ENCODE data around the gene FRMD5. TPM values are rescaled to one million over a fixed set of nuclear protein-coding genes. Genes with fewer than 3 reads are reported as not detected.

Gene FRMD5
- total RNA-seq, 6 experiments from 2014 or later, result not detected

GRCh38 chr15:43975326-43975725 lies 219.7 kb downstream of the FRMD5 start:
- H3K36me3 ChIP-seq, result no peaks in the 10 kb centered on the region
- no peak overlapping the region for H3K4me3 ChIP-seq
- DNase-seq (no peak), ATAC-seq (no peak)
- no peak overlapping the region for H3K27ac ChIP-seq
- 19% methylated on average over 4 of the region's 4 CpGs for WGBS (ENCODE audit: insufficient coverage, low coverage, low lambda C conversion rate, missing lambda C conversion rate)
- H3K4me1 ChIP-seq, result no peaks in the 10 kb centered on the region
- no peaks in the 10 kb centered on the region for H3K27me3 ChIP-seq
- no peaks in the 10 kb centered on the region for H3K9me3 ChIP-seq
- intact Hi-C loops (cut with DNase I), result no loop called here
- TF ChIP-seq POLR2A (IDR thresholded peaks at IDR 0.05) (no peak), CTCF (IDR thresholded peaks at IDR 0.05) (no peak)

GRCh38 chr15:43974852-43975251 lies 220.2 kb downstream of the FRMD5 start:
- ATAC-seq (no peak), DNase-seq (no peak)
- Histone ChIP-seq H3K4me3 (no peak overlapping the region), H3K9me3 (no peaks in the 10 kb centered on the region), H3K36me3 (no peaks in the 10 kb centered on the region), H3K27ac (no peak overlapping the region), H3K27me3 (no peaks in the 10 kb centered on the region), H3K4me1 (no peaks in the 10 kb centered on the region)
- TF ChIP-seq POLR2A (IDR thresholded peaks at IDR 0.05) (no peak), CTCF (IDR thresholded peaks at IDR 0.05) (no peak)
- intact Hi-C loops (cut with DNase I), result no loop called here
- WGBS (ENCODE audit: insufficient coverage, low coverage, low lambda C conversion rate, missing lambda C conversion rate), result 43% methylated on average over 3 of the region's 3 CpGs

DNA sequence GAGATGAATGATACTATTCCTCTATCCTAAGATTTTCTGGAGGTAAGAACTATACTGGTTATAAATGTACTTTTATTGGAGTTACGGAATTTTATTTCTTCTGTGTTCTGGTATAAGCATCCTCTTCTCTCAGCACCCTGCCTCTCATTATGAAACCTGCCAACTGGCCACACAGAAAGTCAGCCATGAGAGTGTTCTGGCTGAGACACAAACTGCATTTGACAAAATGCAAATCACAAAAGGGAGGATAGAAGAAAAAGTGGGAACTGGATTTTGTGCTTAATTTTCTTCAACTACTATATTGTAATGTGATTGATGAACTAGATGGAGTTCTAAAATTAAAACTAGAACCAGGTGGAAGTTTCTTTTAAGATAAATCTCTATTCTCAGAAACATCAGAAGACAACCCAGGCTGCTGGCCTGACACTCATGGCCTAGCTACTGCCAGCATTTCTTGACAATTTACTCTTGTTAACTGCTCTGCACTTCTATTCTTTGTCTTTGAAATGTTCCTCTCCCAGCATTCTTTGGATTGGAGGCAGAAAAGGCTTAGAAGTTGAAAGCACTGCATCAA lies 225.2 kb downstream of the FRMD5 start:
- Histone ChIP-seq H3K4me3 (no peak overlapping the region), H3K27ac (no peak overlapping the region), H3K9me3 (no peaks in the 10 kb centered on the region), H3K27me3 (no peaks in the 10 kb centered on the region), H3K4me1 (no peaks in the 10 kb centered on the region), H3K36me3 (no peaks in the 10 kb centered on the region)
- TF ChIP-seq POLR2A (IDR thresholded peaks at IDR 0.05) (no peak), CTCF (IDR thresholded peaks at IDR 0.05) (no peak)
- DNase-seq (no peak), ATAC-seq (no peak)
- intact Hi-C loops (cut with DNase I), result no loop called here
- 79% methylated on average over 1 of the region's 1 CpG for WGBS (ENCODE audit: insufficient coverage, low coverage, low lambda C conversion rate, missing lambda C conversion rate)

DNA sequence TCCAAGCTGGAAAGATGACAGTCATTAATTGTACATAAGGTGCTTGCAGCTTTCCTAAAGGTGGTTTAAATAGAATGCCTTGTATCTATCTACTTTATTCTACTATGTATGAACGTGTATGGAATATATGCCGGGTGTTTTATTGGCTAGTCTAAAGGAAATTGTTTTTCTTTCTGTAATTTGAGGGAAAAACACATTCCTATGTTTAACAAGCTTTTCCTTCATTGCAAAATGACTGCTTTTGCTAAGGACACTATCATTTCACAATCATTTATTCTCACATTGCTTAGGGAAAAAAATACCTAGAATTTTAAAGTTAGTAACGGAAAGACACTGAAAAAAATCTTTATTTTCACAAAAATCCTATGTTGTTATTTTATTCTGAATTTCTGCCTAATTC lies 226.5 kb downstream of the FRMD5 start:
- ATAC-seq, result no peak
- no peaks in the 10 kb centered on the region for H3K36me3 ChIP-seq
- H3K27ac ChIP-seq, result no peak overlapping the region
- intact Hi-C loops (cut with DNase I), result no loop called here
- WGBS (ENCODE audit: insufficient coverage, low coverage, low lambda C conversion rate, missing lambda C conversion rate), result 58% methylated on average over 3 of the region's 3 CpGs
- no peak overlapping the region for H3K4me3 ChIP-seq
- no peak for DNase-seq
- H3K27me3 ChIP-seq, result no peaks in the 10 kb centered on the region
- no peak for TF ChIP-seq POLR2A (IDR thresholded peaks at IDR 0.05)
- TF ChIP-seq CTCF (IDR thresholded peaks at IDR 0.05), result no peak
- H3K4me1 ChIP-seq, result no peaks in the 10 kb centered on the region
- no peaks in the 10 kb centered on the region for H3K9me3 ChIP-seq

- no peak for ATAC-seq
These were observed 228.4 kb downstream of the FRMD5 start for GRCh38 chr15:43966646-43967045.

More at GRCh38 chr15:43966646-43967045, 228.4 kb downstream of the FRMD5 start:
- Histone ChIP-seq H3K4me3 (no peak overlapping the region), H3K27me3 (no peaks in the 10 kb centered on the region), H3K36me3 (no peaks in the 10 kb centered on the region), H3K4me1 (no peaks in the 10 kb centered on the region), H3K27ac (no peak overlapping the region), H3K9me3 (no peaks in the 10 kb centered on the region)
- no peak for DNase-seq
- no peak for TF ChIP-seq CTCF (IDR thresholded peaks at IDR 0.05)
- TF ChIP-seq POLR2A (IDR thresholded peaks at IDR 0.05), result no peak
- intact Hi-C loops (cut with DNase I), result no loop called here
